ENCODE data around the gene AMOTL2.

The AMOTL2 gene

DNA sequence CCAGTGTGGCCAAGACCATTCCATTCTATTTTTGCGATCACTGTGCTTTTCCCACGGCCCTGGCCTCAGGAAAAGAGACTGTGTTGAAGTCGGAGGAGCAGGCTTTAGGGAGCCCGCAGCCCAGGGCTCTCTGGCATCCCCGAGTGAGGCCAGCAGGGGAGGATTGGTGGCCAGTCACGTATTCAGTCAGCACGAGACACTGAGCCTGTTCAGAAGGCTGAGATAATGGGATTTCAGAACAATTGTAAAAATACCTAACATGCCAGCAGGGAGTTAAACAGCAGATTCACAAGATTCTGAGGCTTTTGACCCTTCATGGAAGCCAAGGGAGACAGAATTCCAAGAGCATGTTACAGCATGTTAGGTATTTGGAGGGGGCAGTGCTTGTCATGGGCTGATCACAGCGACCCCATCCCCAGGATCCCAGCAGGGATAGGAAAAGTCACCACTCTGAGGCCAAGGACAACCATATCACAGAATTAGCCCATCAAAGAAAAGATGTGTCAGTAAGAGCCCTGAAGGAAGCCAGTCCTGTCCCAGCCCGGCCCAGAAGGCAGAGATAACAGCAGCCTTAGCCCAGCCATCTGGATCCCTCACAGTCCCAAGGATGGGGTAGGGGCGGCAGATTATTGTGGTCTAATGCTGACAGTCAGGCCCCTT is 40.6 kb downstream of the AMOTL2 start:
- DNase-seq (ENCODE audit: low read depth), result no peak

DNA sequence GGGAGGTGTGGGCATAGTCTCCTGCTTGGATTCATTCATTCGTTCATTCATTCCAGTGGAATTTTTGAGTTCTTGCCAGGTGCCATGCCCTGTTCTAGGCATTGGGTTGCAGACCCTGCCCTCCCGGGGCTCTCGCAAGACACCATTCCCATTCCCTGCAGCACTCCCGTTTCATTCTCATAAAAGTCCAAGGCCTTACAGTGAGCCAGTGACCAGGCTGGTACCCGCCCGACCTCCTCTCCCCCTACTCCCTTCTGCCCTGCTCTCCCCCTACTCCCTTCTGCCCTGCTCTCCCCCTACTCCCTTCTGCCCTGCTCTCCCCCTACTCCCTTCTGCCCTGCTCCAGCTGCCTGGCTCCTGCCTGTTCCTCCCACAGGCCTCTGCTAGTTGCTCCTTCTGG is 41.9 kb downstream of the AMOTL2 start:
- DNase-seq (ENCODE audit: low read depth), result no peak

DNA sequence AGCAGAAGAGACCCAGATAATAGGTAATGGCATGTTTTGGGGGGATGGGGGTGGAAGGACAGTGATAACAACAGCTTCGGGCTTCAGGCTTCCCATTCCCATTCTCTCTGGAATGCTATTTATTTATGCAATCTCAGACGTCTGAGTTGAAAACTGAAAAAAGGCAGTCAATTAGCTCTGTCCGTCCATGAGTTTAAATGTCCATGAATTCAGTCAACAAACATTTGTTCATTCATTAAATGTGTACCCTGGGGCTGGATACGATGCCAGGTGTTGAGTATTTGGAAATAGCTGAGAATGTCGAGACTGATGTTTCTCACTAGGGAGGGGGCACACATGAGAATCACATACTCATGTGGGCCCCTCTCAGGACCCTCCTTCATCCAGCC is 42.4 kb downstream of the AMOTL2 start:
- no peak for DNase-seq (ENCODE audit: low read depth)

DNA sequence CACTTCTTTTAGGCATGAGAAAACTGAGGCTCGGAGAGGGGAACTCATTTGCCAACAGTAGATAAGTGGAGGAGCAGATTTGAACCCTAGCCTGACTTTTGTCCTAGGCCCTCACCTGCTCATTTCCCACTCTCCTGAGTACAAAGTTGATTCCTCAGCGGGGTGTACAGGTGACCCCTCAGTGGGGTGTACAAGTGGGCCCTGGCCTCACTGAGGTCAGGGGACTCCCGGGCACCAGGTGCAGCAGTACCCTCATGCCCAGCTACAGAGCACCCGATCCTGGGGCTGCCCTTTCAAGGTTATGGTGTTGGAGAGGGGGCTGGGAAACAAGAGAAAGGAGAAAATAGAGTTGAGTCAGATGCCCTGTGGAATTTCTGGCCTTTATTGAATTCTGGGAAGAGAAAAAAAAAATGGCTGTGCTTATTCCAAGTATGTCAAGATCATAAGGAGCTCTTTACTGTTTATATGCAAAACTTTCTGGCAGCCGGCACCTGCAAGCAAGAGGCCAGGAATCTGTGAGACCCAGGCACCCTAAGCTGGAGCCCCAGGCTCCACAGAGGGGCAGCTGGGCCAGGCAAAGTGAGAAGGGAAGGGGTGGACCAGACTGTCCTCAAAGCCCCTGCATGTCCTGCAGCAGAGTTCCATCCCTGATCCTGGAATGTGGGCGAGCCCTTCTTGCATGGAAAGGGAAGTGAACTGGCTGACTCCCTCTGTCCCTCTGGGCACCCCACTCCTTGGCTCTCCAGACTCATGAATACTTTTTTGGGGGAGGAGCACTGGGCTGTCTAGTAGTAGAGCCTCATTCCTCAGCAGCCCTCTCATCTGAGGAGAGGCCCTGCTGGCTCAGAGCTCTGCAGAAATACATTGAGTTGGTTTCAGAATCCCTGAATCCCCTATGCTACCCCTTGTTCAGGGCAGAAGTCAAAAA is 43.1 kb downstream of the AMOTL2 start:
- no peak for DNase-seq (ENCODE audit: low read depth)

- no peak for DNase-seq (ENCODE audit: low read depth)
Measured at GRCh38 chr3:134328846-134329245, 45.4 kb downstream of the AMOTL2 start.

GRCh38 chr3:134328147-134328591 is 46.1 kb downstream of the AMOTL2 start:
- DNase-seq (ENCODE audit: low read depth), result no peak

DNA sequence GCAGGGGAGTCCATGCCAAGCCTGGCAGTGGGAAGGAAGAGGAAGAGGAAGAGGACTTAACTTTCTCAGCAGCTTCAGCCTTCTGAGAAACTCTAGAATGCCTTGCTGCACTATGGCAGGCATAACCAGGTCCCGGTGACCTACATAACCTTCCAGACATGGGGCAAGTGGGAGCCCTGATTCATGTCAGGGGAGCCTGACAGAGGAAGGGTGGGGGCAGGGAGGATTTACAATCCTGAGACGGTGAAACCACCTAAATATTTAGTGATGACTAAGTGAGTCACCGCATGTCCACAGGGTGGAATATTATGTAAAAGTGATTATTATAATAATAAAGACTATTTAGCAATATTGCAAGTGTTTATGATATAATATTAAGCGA is 46.7 kb downstream of the AMOTL2 start:
- DNase-seq (ENCODE audit: low read depth), result no peak

- no peak for DNase-seq (ENCODE audit: low read depth)
Measured at GRCh38 chr3:134326760-134327593, 47.3 kb downstream of the AMOTL2 start.

GRCh38 chr3:134326126-134326525 is 48.1 kb downstream of the AMOTL2 start:
- DNase-seq (ENCODE audit: low read depth), result no peak

GRCh38 chr3:134325706-134326105 is 48.5 kb downstream of the AMOTL2 start:
- DNase-seq (ENCODE audit: low read depth), result no peak

DNA sequence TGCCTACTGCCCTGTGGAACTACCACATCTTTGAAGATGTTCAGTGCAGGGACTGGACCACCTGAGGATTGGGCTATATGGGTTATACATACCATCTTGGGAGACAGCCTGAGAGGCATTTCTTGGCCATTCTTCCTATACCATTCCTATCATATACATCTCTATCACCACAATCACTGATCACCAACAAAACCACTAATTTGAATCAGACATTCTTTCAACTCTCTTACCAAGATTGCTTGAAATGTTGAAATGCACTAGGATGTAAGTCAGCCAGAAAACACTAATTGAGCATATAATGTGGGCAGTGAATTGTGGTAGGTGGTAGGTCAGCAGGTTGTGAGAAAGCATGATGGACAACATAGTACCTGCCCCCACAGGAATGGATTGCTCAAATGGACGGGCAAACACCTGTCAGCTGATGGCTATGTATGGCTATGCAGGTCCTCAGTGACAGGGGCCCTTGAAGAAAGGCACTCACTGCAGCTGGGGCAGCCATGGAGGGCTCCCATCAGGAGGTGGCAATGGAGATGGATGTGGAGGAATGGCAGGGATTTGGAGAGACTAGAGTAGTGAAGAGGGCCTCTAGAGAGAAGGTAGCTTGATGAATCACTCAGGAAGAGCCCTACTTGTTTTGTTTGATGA is 49.1 kb downstream of the AMOTL2 start:
- no peak for DNase-seq (ENCODE audit: low read depth)

DNA sequence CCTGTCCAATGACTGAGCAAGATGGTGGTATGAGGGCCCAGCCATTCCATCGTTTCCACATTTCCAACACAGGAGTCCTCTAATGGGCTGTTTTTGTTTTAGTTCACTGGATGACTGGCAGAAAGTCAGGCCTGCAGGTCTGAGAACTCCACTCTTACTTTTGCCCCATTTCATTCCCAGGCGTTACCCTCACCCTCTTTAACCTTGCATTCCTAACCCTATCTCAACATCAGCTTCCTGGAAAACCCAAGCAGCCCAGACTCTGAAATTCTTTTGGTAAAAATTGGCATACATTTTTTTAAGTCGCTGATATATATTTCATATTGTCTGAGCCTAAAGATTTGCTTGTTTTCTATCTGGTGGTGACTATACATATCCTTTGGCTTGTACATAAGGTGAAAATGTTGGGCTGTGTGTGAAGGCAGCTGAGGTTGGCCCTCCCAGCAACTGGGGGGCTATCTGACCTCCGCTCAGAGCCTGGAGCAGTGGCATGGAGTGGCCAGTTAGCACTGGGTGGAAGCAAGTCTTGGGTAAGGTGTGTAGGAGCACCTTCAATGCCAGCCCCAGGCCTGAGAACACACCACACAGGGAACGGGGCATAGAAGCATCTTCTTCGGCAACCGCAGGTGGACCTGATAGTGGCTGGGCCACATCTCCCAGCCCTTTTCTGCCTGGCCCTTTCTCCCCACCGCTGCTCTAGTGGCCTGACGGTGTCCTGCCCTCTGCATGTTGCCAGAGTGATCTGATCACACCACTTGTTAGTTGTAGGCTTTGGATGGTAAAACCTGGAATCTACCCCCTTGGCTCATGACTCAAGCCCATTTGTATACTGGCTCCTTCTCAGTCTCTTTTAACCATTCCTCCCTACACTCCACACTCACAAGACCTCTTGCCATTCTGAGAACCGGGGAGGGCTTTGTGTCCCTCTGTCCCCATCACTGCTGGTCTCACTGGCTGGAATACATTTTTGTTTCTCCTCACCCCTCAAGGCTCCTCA is 50.0 kb downstream of the AMOTL2 start:
- DNase-seq (ENCODE audit: low read depth), result no peak

GRCh38 chr3:134322286-134322685 is 52.0 kb downstream of the AMOTL2 start:
- DNase-seq (ENCODE audit: low read depth), result no peak

- no peak for DNase-seq (ENCODE audit: low read depth)
Measured at GRCh38 chr3:134320749-134321148, 53.5 kb downstream of the AMOTL2 start.

DNA sequence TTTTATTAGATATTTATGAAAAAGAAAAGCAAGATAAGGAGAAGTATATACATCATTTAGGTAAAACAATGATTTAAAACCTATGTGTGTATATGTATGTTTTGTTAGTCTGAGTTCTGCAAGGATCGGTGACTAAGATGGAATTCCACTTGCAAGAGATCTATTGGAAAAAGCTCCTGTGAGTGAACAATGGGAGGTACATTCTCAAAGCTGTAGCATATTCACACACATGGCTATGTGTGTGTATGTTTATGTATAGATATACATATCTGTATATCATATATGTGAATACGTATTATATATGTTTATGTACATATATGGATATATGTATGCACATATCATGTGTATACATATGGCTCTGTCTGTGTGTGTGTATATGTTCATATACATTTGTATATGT is 54.3 kb downstream of the AMOTL2 start:
- no peak for DNase-seq (ENCODE audit: low read depth)

GRCh38 chr3:134318166-134318565 is 56.1 kb downstream of the AMOTL2 start:
- no peak for DNase-seq (ENCODE audit: low read depth)

DNA sequence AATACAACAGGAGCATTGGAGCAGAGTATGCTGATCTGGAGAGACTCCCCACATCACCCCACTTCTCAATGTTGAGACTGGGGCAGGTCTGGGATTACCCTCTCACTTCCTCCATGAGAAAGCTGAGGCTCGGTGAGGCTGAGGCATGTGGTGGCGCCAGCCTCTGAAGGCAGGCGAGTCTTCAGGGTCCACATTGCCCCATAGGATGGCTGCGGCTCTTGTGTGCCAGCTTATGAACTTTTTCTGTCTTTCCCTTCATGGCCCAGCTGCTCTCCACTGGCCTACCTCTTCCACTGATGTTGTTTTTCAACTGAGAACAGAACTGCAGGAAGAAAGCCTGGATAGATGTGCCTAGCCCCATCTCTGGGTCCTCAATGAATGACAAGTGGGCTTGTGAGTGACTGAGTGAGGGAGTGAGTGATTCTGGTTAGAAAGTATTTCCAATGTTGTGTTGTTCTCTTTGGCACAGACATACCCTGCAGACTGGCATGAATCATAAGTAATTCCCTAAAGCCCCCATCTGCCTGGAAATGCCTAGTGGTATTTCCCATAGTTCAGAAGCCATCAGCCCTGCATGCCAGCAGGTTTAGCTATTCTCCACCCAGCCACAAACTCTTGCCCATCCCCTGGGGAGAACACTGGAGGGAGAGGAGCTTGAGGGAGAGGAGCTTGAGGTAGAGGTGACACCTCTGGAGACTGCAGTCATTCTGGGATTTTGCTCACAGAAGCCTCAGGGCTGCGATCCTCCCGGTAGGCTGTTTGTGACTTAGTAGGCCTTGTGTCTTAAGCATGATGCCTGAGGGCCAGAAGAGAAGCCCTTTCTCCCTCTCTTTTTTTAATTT is 56.9 kb downstream of the AMOTL2 start:
- no peak for DNase-seq (ENCODE audit: low read depth)

DNA sequence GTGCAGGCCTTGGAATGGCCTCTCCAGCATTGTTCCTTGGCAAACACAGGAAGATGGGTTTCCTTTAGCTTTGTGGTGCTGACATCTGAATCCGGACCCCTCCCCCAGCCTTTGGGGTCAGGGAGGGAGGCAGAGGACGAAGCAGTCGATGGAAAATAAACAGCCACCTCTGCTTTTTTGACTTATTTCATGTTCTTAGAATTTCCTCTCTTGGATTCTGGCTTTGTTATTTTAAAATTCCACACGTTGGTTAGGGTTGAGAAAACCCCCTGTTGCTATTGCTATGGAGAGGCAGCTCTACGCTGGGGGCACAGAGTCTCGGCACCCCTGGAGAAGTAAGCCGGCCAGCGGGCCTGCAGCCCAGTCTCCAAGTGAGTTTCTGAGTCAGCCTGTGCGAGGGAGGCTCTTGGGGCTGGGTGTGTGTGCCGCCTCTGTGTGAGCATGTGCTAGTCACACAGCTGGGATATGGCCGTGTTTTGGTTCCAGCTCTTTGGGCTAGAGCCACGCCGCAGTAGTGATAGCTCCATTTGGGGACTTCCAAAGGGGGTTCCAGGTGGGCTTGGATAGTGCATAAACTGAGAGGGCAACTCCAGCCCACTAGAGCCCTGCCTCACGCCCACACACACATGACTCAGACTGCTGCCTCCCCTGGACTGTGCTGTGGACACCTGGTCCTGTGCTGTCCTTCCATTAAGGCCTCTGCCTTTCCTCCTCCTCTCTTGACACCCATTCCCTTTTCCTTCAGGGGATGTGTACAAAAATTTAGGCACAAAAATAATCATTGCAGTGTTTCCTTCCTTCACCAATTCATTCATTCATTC is 58.8 kb downstream of the AMOTL2 start:
- no peak for DNase-seq (ENCODE audit: low read depth)
